ENCODE data around the gene IRX4.

GRCh38 chr5:1855596-1855995 lies 27.1 kb downstream of the IRX4 start:
- TF ChIP-seq MAX (IDR thresholded peaks at IDR 0.05; ENCODE audit: insufficient read depth, insufficient read length), result no peak
- TF ChIP-seq CTCF (IDR thresholded peaks at IDR 0.05; ENCODE audit: extremely low read depth in 1 of 2, insufficient read depth in 1 of 2, low read depth in 1 of 2, low read length in 2 of 2), result no peak
- TF ChIP-seq POLR2A (IDR thresholded peaks at IDR 0.05; ENCODE audit: low read depth, low read length), result no peak
- TF ChIP-seq POLR2AphosphoS5 (IDR thresholded peaks at IDR 0.05; ENCODE audit: insufficient read depth, low read depth, low read length), result no peak
- no peak for TF ChIP-seq EZH2 (IDR thresholded peaks at IDR 0.05; ENCODE audit: borderline replicate concordance, low read depth, low read length, severe bottlenecking)
- no peak for TF ChIP-seq MYC (IDR thresholded peaks at IDR 0.05; ENCODE audit: low read depth, low read length)
- no peak for TF ChIP-seq JUN (IDR thresholded peaks at IDR 0.05; ENCODE audit: borderline replicate concordance, insufficient read depth, insufficient read length, low read depth)
